ENCODE results near the gene ELP2. TPM values are rescaled to one million over a fixed set of nuclear protein-coding genes. Genes with fewer than 3 reads are reported as not detected.

The ELP2 gene
- total and polyA plus RNA-seq, 2 of the 8 experiments (the other 6 are each of a cell fraction or from before 2014, with no cell fraction given), result 55.8 to 165 TPM

- Histone ChIP-seq H2BK12ac (ENCODE audit: low read depth, low read length) (no peak overlapping the region), H4K8ac (ENCODE audit: extremely low read depth, insufficient read depth, low read length) (no peak overlapping the region), H2AFZ (ENCODE audit: low read length) (no peak overlapping the region), H3K36me3 (ENCODE audit: control insufficient read depth in 2 of 4, insufficient read depth in 4 of 4, low read length in 3 of 4) (no peaks in the 10 kb centered on the region), H4K5ac (ENCODE audit: insufficient read length, low read depth, low read length) (no peak overlapping the region), H3K79me2 (ENCODE audit: control insufficient read depth in 1 of 2, insufficient read depth in 2 of 2, low read length in 2 of 2) (no peaks in the 10 kb centered on the region), H4K20me1 (replicated peaks in 1 of 2; ENCODE audit: control insufficient read depth in 1 of 2, insufficient read depth in 2 of 2, low read length in 2 of 2) (no peaks in the 10 kb centered on the region), H3K4me2 (ENCODE audit: insufficient read depth in 1 of 2, low read depth in 2 of 2, low read length in 2 of 2) (no peak overlapping the region), H3K27me3 (replicated peaks in 1 of 4; ENCODE audit: control insufficient read depth in 3 of 4, extremely low read depth in 1 of 4, insufficient read depth in 3 of 4, low read length in 3 of 4) (no peaks in the 10 kb centered on the region; a peak in 1 of 7 replicates), H3K27ac (ENCODE audit: low read depth, low read length) (no peak overlapping the region), H3K4me1 (replicated peaks in 1 of 4; ENCODE audit: control insufficient read depth in 3 of 4, insufficient read depth in 4 of 4, low read length in 3 of 4) (no peaks in the 10 kb centered on the region; a peak in 1 of 7 replicates), H3K9ac (replicated peaks in 1 of 4; ENCODE audit: extremely low read depth in 1 of 4, low read depth in 3 of 4, low read length in 3 of 4) (no peak overlapping the region), H3K79me1 (ENCODE audit: low read depth, low read length) (no peaks in the 10 kb centered on the region), H3K4ac (replicated peaks; ENCODE audit: insufficient read length, low read depth, low read length) (no peak overlapping the region), H2AK5ac (ENCODE audit: low read depth, low read length) (no peak overlapping the region), H3K4me3 (ENCODE audit: extremely low read depth in 1 of 4, insufficient read depth in 2 of 4, low read depth in 3 of 4, low read length in 4 of 4) (no peak overlapping the region), H3K18ac (ENCODE audit: extremely low read depth, low read length) (no peak overlapping the region), H3K23me2 (ENCODE audit: low read depth, low read length) (no peaks in the 10 kb centered on the region), H3K9me3 (ENCODE audit: insufficient read depth in 2 of 2, low read depth in 1 of 2, low read length in 1 of 2) (no peaks in the 10 kb centered on the region), H2BK20ac (ENCODE audit: low read length) (no peak overlapping the region), H2BK15ac (ENCODE audit: low read length) (no peak overlapping the region), H3K14ac (ENCODE audit: insufficient read length) (no peak overlapping the region), H4K91ac (replicated peaks; ENCODE audit: insufficient read length, low read length) (no peak overlapping the region), H2BK120ac (replicated peaks; ENCODE audit: low read depth, low read length) (no peak overlapping the region), H3K23ac (ENCODE audit: insufficient read length) (no peak overlapping the region), H3K56ac (replicated peaks; ENCODE audit: insufficient read length, low read depth, low read length) (no peak overlapping the region), H2BK5ac (ENCODE audit: low read depth, low read length) (no peak overlapping the region)
- ChIA-PET CTCF (ENCODE audit: partially characterized antibody) (interaction anchor here (1.1 to 1.6 kb wide), 2 partner anchors 90 to 195 kb away, joined by 3 read pairs; no protein-coding TSS in a partner anchor), POLR2A (ENCODE audit: partially characterized antibody) (interaction anchor here (0.7 kb wide), 1 partner anchor 25 kb away, joined by 3 read pairs; no protein-coding TSS in a partner anchor)
- WGBS, 2 experiments (ENCODE audit: extremely low coverage in 1 of 2, insufficient coverage in 1 of 2, insufficient read length in 1 of 2, insufficient replicate concordance in 2 of 2, low coverage in 1 of 2, low lambda C conversion rate in 2 of 2, missing lambda C conversion rate in 1 of 2), result 97% methylated on average over 5 of the region's 6 CpGs; no CpG with 5 or more reads in 1 of the 2 experiments
- DNase-seq (ENCODE audit: low read depth in 1 of 2, low spot score in 2 of 2) (no peak), FAIRE-seq (no peak)
- no peak for TF ChIP-seq RXRA (IDR thresholded peaks at IDR 0.05; ENCODE audit: insufficient read depth, low read depth, low read length)
- no peak for TF ChIP-seq EP300 (IDR thresholded peaks at IDR 0.05; ENCODE audit: borderline replicate concordance in 1 of 2, low read depth in 2 of 2, low read length in 2 of 2)
- no peak for TF ChIP-seq BRCA1 (IDR thresholded peaks at IDR 0.05; ENCODE audit: low read depth, low read length)
- TF ChIP-seq TAF7 (optimal IDR thresholded peaks at IDR 0.05; ENCODE audit: borderline replicate concordance, low read depth, low read length), result no peak
- no peak for TF ChIP-seq RBBP5 (IDR thresholded peaks at IDR 0.05; ENCODE audit: borderline replicate concordance, low read depth, low read length)
- no peak for TF ChIP-seq SRF (IDR thresholded peaks at IDR 0.05; ENCODE audit: low read depth, low read length)
- no peak for TF ChIP-seq EGR1 (IDR thresholded peaks at IDR 0.05; ENCODE audit: borderline replicate concordance, low read depth, low read length)
- no peak for TF ChIP-seq PHF8 (conservative IDR thresholded peaks at IDR 0.05; ENCODE audit: low read depth, low read length)
- TF ChIP-seq CTCF (IDR thresholded peaks at IDR 0.05; ENCODE audit: control extremely low read depth in 1 of 3, insufficient read depth in 1 of 3, low read depth in 1 of 3, low read length in 3 of 3), result no peak
- no peak for TF ChIP-seq ZNF274 (IDR thresholded peaks at IDR 0.05; ENCODE audit: borderline replicate concordance, extremely low read depth, low read length)
Measured at GRCh38 chr18:36089001-36089400, 40.7 kb upstream of the ELP2 start.
